GM21717 (cell line): Measurements from ENCODE around the gene ABCA8.

ENCODE experiments used
- ATAC-seq: cut with Tn5 transposase; IDR thresholded peaks from one replicate; pipeline ENCODE4 v1.9.1; 2021; ENCODE audit warnings: mild to moderate bottlenecking, moderate library complexity; ENCODE audit not compliant: unreplicated experiment

ABCA8 gene

DNA sequence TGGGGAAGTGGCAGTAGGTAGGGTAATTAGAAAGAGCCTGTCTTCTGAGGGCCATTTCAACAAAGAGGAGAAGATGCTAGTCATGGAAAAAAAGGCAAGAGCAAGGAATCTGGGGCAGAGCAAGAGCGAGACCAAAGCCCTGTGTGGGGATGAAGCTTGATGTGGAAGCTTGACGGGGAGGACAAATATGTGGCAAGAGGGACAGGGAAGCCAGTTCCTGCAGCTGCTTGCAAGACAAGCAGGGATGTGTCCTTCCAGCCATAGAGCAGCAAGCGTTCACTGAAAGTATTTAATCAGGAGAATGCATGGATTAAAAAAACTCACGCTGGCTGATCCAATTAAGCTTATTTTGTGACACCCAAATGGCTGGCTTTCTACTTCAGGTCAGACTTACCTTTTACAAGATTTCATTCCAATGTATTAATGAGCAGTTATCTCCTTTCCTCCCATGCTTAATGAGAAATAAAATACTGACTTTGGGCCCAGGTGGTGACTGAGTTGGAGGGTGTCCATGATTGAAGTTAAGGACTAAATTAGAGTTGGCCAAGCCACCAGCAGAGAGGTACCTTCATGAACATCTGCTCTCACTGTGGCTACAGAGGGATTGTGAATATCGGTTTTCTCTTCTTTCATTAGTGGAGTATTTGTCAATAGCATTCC lies 76.8 kb downstream of the ABCA8 start:
- no peak for ATAC-seq

DNA sequence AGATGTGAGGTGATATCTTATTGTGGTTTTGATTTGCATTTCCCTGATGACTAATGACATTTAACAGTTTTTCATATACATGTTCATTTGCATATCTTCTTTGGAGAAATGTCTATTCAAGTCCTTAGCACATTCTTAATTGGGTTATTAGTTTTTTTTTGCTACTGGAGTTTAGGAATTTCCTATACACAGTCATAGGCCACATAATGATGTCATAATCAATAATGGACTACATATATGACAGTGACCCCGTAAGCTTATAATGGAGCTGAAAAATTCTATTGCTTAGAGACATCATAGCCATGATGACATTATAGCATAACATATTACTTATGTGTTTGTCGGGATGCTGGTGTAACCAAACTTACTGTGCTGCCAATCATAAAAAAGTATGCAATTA lies 83.7 kb downstream of the ABCA8 start:
- ATAC-seq, result no peak

DNA sequence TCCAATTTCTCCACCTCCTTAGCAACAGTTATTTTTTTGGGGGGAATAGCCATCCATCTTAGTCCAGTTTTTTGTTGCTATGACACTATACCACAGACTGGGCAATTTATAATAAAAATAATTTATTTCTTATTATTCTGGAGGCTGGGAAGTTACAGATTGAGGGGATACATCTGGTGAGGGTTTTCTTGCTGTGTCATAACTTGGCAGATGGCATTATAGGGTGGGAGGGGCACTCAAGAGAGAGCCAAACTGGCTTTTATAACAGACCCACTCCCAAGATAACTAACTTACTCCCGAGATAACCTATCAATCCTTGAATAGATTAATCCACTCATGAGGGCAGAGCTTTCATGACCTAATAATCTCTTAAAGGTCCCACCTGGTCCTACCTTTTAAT lies 84.2 kb downstream of the ABCA8 start:
- ATAC-seq, result no peak

- no peak for ATAC-seq
These were observed 84.9 kb downstream of the ABCA8 start for GRCh38 chr17:68870161-68870826.

GRCh38 chr17:68868708-68869107 lies 86.5 kb downstream of the ABCA8 start:
- ATAC-seq, result no peak

DNA sequence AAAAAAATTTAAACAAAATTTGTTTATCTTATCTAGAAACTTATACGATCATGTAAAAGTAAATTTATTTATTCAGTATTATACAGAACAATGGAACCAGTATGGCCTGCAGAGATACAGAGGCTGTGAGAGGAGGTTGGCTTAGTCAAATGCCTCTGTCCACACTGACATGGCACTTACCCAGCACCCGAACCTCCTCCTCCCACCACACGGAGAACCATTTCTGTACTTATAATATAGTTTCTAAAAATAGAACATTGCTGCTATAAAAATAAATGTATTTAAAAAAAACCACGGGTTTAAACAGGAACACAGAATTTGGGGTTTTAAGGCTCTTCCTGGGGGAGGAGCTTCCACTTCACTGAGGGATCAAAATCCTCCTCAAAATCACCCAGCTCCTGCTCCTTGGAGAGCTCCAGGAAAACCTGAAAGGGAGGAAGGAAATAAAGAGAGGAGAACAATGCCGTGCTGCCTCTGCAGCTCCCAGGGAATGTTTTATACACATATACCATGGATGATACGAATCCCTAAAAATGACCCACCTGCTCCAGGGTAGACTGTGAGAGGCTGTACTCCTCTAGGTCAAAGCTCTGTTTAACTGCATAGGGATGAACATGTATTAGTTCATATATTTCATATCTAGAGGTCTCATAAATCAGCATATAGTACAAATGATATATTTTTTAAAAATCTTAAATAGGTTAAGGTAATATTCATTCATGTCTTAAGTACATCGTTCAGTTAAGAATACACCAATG lies 87.3 kb downstream of the ABCA8 start:
- no peak for ATAC-seq

GRCh38 chr17:68865584-68865983 lies 89.6 kb downstream of the ABCA8 start:
- ATAC-seq, result no peak

DNA sequence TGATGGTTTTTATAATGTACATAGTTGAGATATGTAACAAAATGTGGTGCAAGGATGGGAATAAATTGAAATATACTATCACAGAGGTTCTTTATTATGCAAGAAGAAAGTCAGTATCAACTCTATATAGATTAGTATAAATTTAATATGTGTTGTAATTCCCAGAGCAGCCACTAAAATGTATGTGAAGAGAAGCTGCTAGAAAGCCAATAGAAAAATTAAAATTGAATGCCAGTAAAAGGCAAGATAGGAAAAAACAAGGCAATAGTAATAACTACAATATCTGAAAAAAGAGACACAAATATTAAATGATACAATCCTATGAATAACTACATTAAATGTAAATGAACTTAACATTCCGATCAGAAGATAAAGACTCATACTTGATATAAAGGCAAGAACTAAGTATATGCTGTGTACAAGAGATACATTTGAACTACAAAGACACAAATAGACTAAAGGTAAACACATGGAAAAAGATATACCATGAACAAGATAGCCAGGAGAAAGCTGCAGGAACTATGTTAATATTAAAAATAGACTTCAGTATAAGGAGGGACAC lies 92.0 kb downstream of the ABCA8 start:
- no peak for ATAC-seq

DNA sequence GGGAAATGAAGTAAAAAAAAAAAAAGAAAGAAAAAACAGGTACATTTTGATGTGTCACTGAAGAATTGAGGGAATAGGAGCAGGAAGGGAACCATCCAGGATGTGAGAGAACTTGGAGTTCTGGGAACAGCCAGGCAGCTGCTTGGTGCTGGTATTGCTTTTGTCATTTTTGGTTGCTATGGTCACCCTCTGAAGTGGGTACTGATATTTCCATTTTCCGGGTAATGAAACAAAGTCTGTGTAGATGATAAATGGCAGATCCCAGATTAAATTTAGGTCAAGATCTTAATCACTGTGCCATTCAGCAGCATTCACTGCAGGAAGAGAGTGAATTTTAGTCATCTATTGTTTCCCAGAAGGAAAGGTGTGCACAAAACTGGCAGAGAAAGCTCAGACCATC lies 93.6 kb downstream of the ABCA8 start:
- no peak for ATAC-seq

DNA sequence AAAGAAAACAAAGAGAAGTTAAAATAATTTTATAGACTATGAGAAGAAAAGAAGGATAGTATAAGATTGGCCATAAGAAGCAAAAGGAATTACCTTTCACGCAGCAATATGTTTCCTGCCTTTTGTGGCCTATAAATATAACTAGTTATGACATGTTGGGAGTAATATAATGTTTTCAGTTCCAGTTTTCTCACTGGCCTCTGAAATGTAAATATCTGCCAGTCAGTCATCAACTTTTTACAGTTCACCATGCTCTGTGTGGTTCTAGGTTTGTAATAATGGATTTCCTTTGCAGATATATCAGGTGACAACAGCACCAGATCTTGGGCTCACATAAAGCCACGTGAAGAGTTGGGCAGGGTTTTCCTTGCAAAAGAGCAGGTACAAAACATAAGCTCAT lies 94.3 kb downstream of the ABCA8 start:
- ATAC-seq, result no peak

- ATAC-seq, result no peak
These were observed 100.7 kb downstream of the ABCA8 start for GRCh38 chr17:68854452-68854851.

GRCh38 chr17:68853439-68853838 lies 101.8 kb downstream of the ABCA8 start:
- ATAC-seq, result no peak

GRCh38 chr17:68853036-68853435 lies 102.2 kb downstream of the ABCA8 start:
- no peak for ATAC-seq

DNA sequence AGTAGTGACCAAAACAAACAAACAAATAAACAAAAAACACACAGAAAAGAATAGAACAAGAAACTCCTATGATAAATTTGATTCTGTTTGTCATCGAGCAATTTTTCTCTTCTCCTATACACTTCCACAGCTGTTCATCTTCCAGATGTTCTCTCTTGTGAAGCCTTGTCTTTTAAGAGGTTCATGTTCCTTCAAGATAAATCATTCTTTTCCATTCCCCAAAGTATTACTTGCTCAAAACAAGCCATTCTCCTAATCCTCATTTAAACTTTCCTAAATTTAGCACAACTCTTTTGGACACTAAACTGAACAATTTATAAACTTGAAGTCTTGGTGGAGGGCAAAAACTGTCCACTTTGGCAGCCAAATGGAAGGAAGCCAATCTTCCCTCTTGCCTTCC lies 103.3 kb downstream of the ABCA8 start:
- no peak for ATAC-seq

GRCh38 chr17:68850749-68851510 lies 104.3 kb downstream of the ABCA8 start:
- ATAC-seq, result no peak

- no peak for ATAC-seq
These were observed 105.2 kb downstream of the ABCA8 start for GRCh38 chr17:68849673-68850610.

DNA sequence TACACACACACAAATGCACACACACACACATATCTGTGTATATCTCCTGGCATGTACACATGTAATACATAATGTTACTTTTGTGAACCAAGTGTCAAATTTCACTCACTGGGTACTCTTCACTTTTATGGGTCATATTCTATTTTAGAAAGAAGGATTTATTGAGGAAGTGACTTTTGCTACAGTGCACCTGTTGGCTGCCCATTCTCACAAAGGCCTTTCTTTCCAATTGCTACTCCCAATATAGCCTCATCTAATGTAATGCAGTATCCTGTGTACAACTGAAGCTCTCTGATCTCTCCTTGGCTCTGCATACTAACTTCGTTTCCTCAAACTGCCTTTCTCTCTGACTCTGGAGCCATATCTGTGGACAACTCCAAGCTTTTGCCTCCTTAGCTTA lies 107.5 kb downstream of the ABCA8 start:
- ATAC-seq, result no peak

DNA sequence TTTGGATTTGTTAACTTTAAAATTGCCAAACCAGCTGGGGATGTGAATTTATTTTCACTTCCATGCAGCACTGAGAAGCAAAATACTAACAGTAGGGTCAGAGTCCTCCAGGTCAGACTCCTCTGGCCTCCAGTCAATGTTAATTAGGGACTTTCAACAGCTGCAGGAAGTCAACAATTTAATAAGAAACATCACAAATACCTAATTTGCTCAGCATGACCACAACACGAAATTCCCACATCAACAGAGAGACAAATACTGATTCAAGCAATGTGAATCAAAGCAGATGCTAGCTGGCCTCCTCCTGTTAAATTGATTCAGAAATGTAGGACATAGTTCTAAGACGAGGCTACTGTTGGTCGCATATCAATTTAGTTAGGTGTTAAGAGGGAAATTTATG lies 111.7 kb downstream of the ABCA8 start:
- no peak for ATAC-seq

GRCh38 chr17:68840073-68840472 lies 115.1 kb downstream of the ABCA8 start:
- no peak for ATAC-seq

- no peak for ATAC-seq
These were observed 120.1 kb downstream of the ABCA8 start for GRCh38 chr17:68835071-68835470.
